ENCODE measurements around the gene B3GALNT2.

The B3GALNT2 gene

GRCh38 chr1:235408503-235408960, 95.7 kb downstream of the B3GALNT2 start:
- DNase-seq = no peak

- DNase-seq = no peak
Observed at GRCh38 chr1:235407419-235407818, 96.8 kb downstream of the B3GALNT2 start.

GRCh38 chr1:235404190-235404589, 100.1 kb downstream of the B3GALNT2 start:
- no peak for DNase-seq

- DNase-seq = no peak
Observed at GRCh38 chr1:235403593-235403992, 100.7 kb downstream of the B3GALNT2 start.

GRCh38 chr1:235402457-235403200, 101.6 kb downstream of the B3GALNT2 start:
- DNase-seq = no peak

GRCh38 chr1:235401251-235401650, 103.0 kb downstream of the B3GALNT2 start:
- DNase-seq = no peak

Measured in stimulated activated CD4-positive, alpha-beta T cell treated with anti-CD3 and anti-CD28 coated beads, Interleukin-4, amount 100 ng/mL, for 1 hour (primary cell).